Natural killer cell (primary cell): ENCODE results near the gene NCK1. TPM values are rescaled to one million over a fixed set of nuclear protein-coding genes. Genes with fewer than 3 reads are reported as not detected.

Experiments used
- ATAC-seq, 3 donors: fragments of 150-1000 bp in 2 of 3; fragments of 200-7000 bp in 1 of 3; cut with Tn5 transposase; 1 replicate in 1 of 3; 2 replicates in 2 of 3; pipeline ENCODE4 v1.10.0; 2021; ENCODE audit warnings: mild to moderate bottlenecking in 2 of 3, moderate library complexity in 2 of 3
- DNase-seq, 2 donors: peaks; one replicate each; pipeline versions ENCODE4 v3.0.0 to v3.0.0-alpha.2; 2013 to 2021; ENCODE audit warnings: mixed read lengths in 1 of 2
- H3K27ac ChIP-seq: one replicate; pipeline ENCODE4 v1.5.1; 2013; ENCODE audit warnings: mild to moderate bottlenecking, low read length
- H3K27me3 ChIP-seq: one replicate; pipeline ENCODE4 v1.6.1; 2013; ENCODE audit warnings: low read length; ENCODE audit not compliant: control insufficient read depth, insufficient read depth
- H3K36me3 ChIP-seq: one replicate; pipeline ENCODE4 v1.6.1; 2013; ENCODE audit warnings: low read length; ENCODE audit not compliant: control insufficient read depth, insufficient read depth
- H3K4me1 ChIP-seq: one replicate; pipeline ENCODE4 v1.6.1; 2013; ENCODE audit warnings: low read length; ENCODE audit not compliant: control insufficient read depth, insufficient read depth
- H3K4me3 ChIP-seq: one replicate; pipeline ENCODE4 v1.5.1; 2013; ENCODE audit warnings: low read length
- H3K9me3 ChIP-seq: one replicate; pipeline ENCODE4 v1.6.1; 2013; ENCODE audit warnings: low read length; ENCODE audit not compliant: control insufficient read depth, insufficient read depth
- H3K27ac Mint-ChIP-seq, 2 donors: one replicate each; pipeline ENCODE4 v1.8.0; 2022; ENCODE audit warnings: mild to moderate bottlenecking in 2 of 2, mixed read lengths in 2 of 2, moderate library complexity in 1 of 2
- H3K27me3 Mint-ChIP-seq, 2 donors: one replicate each; pipeline ENCODE4 v1.8.0; 2022; ENCODE audit warnings: low read depth in 2 of 2, mixed read lengths in 2 of 2
- H3K36me3 Mint-ChIP-seq: one replicate; pipeline ENCODE4 v1.8.0; 2022; ENCODE audit warnings: mixed read lengths
- H3K4me1 Mint-ChIP-seq, 2 donors: one replicate each; pipeline ENCODE4 v1.8.0; 2022; ENCODE audit warnings: mixed read lengths in 2 of 2
- H3K4me3 Mint-ChIP-seq: one replicate; pipeline ENCODE4 v1.8.0; 2022; ENCODE audit warnings: mild to moderate bottlenecking, moderate library complexity, mixed read lengths
- H3K9me3 Mint-ChIP-seq, 2 donors: one replicate each; pipeline ENCODE4 v1.8.0; 2022; ENCODE audit warnings: mixed read lengths in 2 of 2
- WGBS: methylation state at CpG from one replicate; pipeline ENCODE4 v1.1.7; 2013; ENCODE audit warnings: missing lambda C conversion rate; ENCODE audit not compliant: insufficient coverage; 5-methylcytosine and 5-hydroxymethylcytosine counted together
- intact Hi-C: fragments of 100-400 bp; cut with micrococcal nuclease; formaldehyde crosslinking; loops from one replicate; pipeline ENCODE4 v1.14.2; 2022
- total RNA-seq, 4 donors: library from RNA; stranded (reverse); fragments of 120-200 nt in 1 of 4; gene quantifications; one replicate each; pipeline versions ENCODE4 v1.2.3 to v1.2.4, GENCODE V29; 2013 to 2022
- TF ChIP-seq, protein P1 (sequence below): fragments of 200-600 bp; IDR thresholded peaks from one replicate; pipeline ENCODE4 v1.8.0; 2022; ENCODE audit warnings: antibody characterized with exemption

The NCK1 gene
- total RNA-seq, 3 donors from 2014 or later (not counting 1 experiment from before 2014, with no cell fraction given): 61.2 to 77.9 (median 69.5) TPM

DNA sequence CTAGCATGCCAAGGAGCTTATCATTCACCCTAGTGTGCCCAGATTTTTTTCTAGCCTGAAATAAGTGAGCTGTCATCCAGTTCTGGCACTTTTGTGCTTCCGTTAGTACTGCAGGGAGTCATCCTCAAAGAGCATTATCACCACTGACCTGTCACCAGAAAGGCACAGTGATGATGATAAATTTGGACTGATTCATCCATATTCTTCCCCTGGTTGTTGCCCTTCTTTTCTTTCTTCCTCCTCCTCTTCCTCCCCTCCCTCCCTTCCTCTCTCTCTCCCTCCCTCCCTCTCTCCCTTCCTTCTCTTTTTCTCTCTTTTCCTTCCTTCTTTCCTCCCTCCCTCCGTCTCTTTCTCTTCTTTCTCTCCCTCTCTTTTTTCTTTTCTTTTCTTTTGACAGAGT, 21.8 kb upstream of the NCK1 start:
- ATAC-seq: no peak

DNA sequence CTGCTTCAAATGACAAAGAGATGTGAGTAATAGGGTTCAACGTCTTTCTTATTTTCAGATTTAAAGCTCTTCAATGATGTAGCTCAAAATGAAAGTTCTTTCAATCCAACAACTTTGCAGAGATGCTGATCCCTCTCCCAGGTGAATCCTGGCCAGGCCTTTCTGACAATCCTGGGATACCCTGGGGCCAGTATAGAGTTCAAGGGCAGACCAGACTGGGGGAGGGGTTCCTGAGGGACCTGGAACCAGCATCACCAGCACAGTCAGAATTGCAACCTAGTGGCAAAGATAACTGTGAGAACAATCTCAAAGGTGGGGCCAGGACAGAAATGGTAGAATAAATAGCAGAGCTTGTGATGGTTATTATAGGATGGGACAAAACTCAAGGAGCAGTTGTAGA, 19.7 kb upstream of the NCK1 start:
- TF ChIP-seq, protein P1, sequence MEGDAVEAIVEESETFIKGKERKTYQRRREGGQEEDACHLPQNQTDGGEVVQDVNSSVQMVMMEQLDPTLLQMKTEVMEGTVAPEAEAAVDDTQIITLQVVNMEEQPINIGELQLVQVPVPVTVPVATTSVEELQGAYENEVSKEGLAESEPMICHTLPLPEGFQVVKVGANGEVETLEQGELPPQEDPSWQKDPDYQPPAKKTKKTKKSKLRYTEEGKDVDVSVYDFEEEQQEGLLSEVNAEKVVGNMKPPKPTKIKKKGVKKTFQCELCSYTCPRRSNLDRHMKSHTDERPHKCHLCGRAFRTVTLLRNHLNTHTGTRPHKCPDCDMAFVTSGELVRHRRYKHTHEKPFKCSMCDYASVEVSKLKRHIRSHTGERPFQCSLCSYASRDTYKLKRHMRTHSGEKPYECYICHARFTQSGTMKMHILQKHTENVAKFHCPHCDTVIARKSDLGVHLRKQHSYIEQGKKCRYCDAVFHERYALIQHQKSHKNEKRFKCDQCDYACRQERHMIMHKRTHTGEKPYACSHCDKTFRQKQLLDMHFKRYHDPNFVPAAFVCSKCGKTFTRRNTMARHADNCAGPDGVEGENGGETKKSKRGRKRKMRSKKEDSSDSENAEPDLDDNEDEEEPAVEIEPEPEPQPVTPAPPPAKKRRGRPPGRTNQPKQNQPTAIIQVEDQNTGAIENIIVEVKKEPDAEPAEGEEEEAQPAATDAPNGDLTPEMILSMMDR: no peak
- no peaks in the 10 kb centered on the region for H3K9me3 Mint-ChIP-seq
- DNase-seq: no peak
- H3K4me1 Mint-ChIP-seq: peaks cover 9 to 10% of the 10 kb centered on the region in 2 donors
- H3K27me3 Mint-ChIP-seq: no peaks in the 10 kb centered on the region
- H3K27ac Mint-ChIP-seq: no peak overlapping the region
- no CpG with 5 or more reads among the region's 1 CpG for WGBS
- no peak for ATAC-seq
- H3K4me1 ChIP-seq: no peaks in the 10 kb centered on the region
- no peak overlapping the region for H3K4me3 ChIP-seq
- intact Hi-C loops: no loop called here
- H3K36me3 ChIP-seq: peaks cover 7% of the 10 kb centered on the region
- peaks cover 6% of the 10 kb centered on the region for H3K36me3 Mint-ChIP-seq
- no peaks in the 10 kb centered on the region for H3K9me3 ChIP-seq
- H3K27me3 ChIP-seq: no peaks in the 10 kb centered on the region
- no peak overlapping the region for H3K4me3 Mint-ChIP-seq
- no peak overlapping the region for H3K27ac ChIP-seq

More for the DNA sequence above, 21.8 kb upstream of the NCK1 start:
- 93% methylated on average over 2 of the region's 2 CpGs for WGBS
- Mint-ChIP-seq H3K36me3 (peaks cover 6% of the 10 kb centered on the region), H3K4me1 (peaks cover 6 to 16% of the 10 kb centered on the region in 2 donors), H3K4me3 (no peak overlapping the region), H3K27ac (peak overlapping the region in 1 of 2 donors; percentile 23), H3K9me3 (no peaks in the 10 kb centered on the region), H3K27me3 (no peaks in the 10 kb centered on the region)
- Histone ChIP-seq H3K4me3 (no peak overlapping the region), H3K4me1 (no peaks in the 10 kb centered on the region), H3K27me3 (no peaks in the 10 kb centered on the region), H3K27ac (no peak overlapping the region), H3K9me3 (no peaks in the 10 kb centered on the region), H3K36me3 (peaks cover 2% of the 10 kb centered on the region)
- TF ChIP-seq, protein P1: no peak
- DNase-seq: no peak
- intact Hi-C loops: no loop called here

DNA sequence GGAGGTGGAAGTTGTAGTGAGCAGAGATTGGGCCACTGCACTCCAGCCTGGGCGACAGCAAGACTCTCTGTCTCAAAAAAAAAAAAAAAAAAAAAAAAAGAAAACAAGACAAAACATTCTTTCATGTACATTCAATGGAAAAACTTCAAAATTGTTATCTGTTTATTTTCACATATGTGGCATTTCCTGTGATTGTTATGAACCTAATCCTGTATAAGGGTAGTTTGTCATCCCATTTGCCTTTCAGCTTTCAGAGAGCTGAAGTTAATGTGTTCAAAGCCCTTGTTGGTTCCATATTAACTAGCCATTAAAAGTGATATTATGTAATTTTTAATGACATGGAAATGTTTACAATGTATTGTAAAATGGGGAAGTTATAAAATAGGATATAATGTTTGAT, 17.3 kb upstream of the NCK1 start:
- H3K36me3 ChIP-seq: peaks cover 7% of the 10 kb centered on the region

DNA sequence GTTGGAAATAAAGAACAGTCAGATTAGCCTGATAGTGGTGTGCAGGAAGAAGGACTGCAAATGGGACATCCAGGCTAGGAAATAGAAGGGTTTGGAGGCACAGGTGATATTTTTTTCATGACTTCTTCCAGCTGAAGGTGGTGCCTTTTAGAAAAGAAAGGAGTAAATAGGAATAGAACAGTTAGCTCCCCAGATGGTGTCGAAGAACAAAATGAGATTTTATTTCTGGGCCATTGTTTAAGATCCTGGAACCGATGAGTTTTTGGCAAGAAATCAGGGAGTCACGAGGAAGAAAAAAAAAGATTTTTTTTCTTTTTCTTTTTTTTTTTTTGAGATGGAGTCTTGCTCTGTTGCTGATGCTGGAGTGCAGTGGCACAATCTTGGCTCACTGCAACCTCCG, 9.8 kb upstream of the NCK1 start:
- 97% methylated on average over 4 of the region's 4 CpGs for WGBS
- Histone ChIP-seq H3K36me3 (no peaks in the 10 kb centered on the region), H3K27me3 (no peaks in the 10 kb centered on the region), H3K4me3 (no peak overlapping the region), H3K9me3 (no peaks in the 10 kb centered on the region), H3K27ac (no peak overlapping the region), H3K4me1 (no peaks in the 10 kb centered on the region)
- H3K4me1 Mint-ChIP-seq: peaks cover 28 to 40% of the 10 kb centered on the region in 2 donors
- intact Hi-C loops: no loop called here
- no peaks in the 10 kb centered on the region for H3K27me3 Mint-ChIP-seq
- H3K27ac Mint-ChIP-seq: no peak overlapping the region
- H3K9me3 Mint-ChIP-seq: no peaks in the 10 kb centered on the region
- peaks cover 4% of the 10 kb centered on the region for H3K36me3 Mint-ChIP-seq
- no peak for ATAC-seq
- TF ChIP-seq, protein P1: no peak
- H3K4me3 Mint-ChIP-seq: no peak overlapping the region
- DNase-seq: no peak

More for the DNA sequence above, 17.3 kb upstream of the NCK1 start:
- no peaks in the 10 kb centered on the region for H3K27me3 Mint-ChIP-seq
- no peak overlapping the region for H3K4me3 ChIP-seq
- no CpG with 5 or more reads among the region's 1 CpG for WGBS
- intact Hi-C loops: no loop called here
- H3K9me3 ChIP-seq: no peaks in the 10 kb centered on the region
- ATAC-seq: no peak
- peaks cover 6% of the 10 kb centered on the region for H3K36me3 Mint-ChIP-seq
- H3K27me3 ChIP-seq: no peaks in the 10 kb centered on the region
- no peak for DNase-seq
- H3K4me3 Mint-ChIP-seq: no peak overlapping the region
- H3K27ac ChIP-seq: no peak overlapping the region
- H3K9me3 Mint-ChIP-seq: no peaks in the 10 kb centered on the region
- no peaks in the 10 kb centered on the region for H3K4me1 ChIP-seq
- TF ChIP-seq, protein P1: no peak
- H3K27ac Mint-ChIP-seq: no peak overlapping the region
- H3K4me1 Mint-ChIP-seq: peaks cover 9 to 12% of the 10 kb centered on the region in 2 donors
